Inferior parietal cortex (tissue), 1 donor: ENCODE measurements around the gene ATXN7.

Source experiments
- DNase-seq: peaks from one replicate; pipeline ENCODE4 v3.0.0-alpha.2; 2016; ENCODE audit errors: extremely low spot score

Gene ATXN7

DNA sequence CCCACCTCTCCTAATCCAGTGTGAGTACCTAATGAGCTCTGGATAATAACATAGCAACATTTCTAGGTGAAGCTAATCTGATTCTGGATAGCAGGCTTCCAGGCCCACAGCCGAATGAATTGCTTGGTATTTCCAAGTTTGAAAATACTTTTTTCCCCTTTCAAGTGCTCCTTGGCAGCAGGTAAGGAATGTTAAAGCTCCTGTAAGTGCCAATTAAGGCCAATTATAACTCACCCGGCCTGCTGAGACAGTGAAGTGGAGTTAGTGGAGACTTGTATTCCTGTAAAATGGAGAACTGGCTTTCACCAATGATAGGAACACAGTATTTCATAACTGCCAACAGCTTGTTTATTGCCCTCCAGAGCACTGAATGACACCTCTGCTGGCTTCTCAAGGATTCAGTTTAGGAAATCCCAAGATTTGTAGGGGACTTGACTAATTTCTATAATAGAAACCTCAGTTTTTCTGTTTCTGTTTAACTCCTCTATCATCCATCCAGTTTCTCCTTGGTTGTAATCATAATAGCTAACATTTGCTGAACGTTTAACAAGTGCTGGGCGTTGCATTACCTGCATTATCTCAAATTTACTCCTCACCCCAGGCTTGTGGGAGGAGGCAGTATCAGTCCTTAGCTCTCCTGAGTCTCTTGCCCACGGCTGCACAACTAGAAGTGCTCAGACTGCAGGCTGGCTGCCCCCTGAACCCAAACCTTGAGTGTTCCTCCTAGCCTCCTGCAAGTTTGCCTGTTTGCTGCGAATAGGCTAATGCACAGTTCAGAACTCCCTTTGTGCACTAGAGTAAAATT is 101.2 kb downstream of the ATXN7 start:
- DNase-seq = no peak

DNA sequence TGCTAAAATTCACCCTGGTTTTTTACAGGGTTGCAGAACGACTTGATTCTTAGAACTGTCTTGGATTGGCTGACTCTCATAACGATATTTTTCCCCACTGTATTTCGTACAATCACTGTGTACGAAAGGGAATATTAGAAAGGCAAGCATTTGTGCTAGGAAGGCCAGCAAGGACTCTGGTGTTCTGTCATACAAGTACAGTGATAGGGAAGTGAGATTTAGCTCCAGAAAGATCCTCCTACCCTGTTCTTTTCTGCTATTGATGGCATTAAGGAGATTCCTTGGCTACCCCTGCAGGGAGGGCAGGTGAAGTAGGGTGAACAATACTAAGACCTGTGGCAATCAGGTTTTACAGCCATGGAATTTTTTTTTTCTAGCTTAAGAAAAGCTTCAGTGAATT is 102.3 kb downstream of the ATXN7 start:
- no peak for DNase-seq

DNA sequence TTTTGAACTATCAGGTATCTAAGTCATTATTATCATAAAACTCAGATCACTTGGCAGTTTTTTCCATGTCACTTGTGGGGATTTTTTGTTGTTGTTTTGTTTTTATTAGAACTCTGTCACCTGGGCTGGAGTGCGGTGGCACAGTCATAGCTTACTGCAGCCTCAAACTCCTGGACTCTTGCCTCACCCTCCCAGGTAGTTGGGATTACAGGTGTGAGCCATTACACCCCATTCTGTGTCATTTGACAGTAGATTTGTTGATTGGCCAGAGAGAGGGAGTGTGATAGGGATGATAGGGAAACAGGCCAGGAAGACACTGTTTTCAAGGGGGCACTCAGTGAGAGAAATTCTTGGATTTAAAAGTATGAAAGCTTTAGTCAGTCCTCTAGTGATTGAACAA is 103.2 kb downstream of the ATXN7 start:
- DNase-seq = no peak

DNA sequence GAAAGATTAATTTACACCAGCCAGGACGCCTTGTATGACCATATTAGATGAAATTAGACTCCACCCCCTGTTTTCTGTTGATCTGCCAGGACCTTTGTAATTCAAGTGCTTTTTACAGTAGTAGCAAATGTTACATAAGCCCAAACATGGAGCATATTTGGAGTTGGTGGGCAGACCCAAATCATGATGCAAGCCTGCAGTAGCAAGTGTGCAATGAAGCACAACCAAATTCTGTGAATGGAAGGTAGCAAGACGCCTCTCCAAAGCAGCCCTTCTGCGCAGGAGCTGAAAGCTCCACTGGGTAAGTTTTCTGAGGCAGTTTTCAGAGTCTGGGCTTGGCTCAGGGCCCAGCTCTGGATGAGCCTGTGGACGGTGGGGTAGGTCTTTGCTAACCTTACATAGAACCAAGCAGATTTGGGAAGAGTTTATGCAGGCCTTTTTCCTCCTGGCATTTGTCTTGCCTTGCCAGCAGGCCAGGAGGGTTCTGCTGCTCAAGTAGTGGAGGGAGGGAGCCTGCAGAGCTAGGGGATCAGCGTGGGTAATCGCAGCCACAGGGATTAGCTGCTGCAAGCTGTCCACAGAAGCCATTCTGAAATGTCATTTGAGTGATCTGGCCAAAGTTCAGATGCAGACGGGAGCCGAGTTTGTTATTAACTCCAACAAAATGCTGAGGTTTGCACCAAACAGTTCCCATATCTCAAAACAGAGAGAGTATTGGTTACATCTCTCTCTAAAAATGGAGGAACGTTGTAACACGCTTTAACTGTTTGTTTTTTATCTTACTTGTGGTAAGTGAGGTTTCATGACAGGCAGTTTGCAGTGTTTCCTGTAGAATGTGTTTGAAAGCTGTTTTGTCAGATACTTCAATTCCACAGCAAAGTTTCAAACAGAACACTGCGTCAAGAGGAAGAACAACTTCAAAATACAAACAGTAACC is 104.3 kb downstream of the ATXN7 start:
- DNase-seq = no peak

DNA sequence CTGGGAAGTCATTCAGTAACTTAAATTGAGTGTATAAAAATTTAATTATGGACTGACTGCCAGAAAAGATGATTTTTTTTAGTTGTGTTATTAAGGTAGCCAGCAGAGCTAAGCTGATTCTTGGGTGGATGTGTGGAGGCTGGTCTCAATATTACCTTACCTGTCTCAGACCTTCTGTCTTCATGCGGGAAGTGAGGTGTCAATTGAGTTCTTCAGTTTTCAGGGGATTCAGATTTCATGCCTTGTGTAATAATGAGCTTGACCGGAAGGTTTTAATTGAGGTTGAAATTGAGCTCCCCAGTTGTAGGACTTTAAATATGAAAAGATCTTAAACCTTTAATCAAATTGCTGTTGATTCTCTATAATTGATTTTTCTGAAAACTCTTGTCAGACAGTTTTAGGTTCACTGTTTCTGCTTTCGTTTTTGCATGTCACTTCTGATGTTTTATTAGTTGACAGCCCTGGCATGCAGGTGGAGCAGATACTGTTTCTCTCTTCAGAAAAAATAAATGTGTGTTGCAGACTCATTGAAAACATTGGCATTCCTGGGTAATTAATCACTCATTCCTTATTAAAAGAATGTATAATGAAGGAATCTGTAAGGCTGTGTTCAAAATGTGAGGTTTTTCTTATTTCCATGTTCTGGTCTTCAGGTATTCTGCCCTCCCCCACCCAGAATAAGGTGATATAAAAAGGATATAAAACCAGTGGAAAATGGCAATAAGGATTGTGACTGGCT is 105.1 kb downstream of the ATXN7 start:
- no peak for DNase-seq

DNA sequence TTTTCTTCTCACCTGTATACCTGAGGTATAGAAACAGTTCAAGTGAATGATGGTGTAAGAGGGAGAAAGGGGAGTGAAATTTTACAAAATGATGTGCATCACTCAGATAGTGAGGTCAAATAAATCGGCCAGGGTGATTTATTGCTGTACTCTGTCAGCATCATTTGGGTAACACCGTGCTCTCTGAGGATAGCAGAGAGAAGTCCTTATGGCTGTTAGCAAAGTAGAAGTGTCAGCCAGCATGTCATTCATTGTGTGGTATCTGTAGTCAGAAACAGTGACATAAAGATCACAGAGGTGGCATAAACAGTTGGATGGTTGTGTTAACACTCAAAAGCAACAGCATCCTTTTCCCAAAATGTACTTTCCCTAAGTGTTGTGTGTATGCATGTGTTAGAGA is 106.2 kb downstream of the ATXN7 start:
- DNase-seq = no peak

DNA sequence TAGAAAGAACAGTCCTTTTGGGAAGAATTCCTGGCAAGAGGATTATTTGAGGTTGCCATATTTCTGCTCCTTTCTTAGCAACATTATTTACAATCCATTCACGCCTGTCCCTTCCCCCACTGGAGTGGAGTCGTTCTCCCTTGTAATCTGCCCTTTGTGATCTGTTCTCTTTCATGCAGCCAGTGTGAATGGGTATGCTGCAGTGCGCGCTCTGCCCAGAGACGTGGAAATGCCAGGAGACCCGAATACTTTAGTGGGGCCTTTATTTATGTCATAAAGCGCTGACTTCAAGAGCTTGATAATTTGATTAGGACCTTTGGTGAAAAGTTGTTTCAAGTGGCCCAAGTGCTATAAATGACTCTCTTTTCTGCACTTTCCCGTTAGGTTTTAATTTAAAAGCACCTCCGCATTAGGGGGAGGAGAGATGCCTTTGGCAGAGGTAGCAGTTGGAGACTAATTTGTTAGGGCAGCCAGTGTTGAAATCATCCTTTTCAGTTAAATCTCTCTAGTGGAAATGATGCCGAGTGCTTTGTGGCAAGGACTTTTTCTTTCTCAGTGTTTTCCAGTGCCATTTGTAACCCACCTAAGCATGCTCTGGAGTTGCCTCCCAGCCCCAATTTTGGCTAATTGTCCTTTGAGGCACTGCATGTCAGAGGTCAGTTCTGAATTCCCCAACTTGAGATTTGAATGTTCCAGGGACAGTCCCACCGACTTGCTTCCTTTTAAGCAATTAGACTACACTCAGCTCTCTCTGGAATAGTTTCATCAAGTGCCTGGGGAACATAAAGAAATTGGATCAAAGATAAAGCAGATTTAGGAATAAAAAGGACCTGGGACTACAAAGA is 107.2 kb downstream of the ATXN7 start:
- peak; percentile 51 for DNase-seq

DNA sequence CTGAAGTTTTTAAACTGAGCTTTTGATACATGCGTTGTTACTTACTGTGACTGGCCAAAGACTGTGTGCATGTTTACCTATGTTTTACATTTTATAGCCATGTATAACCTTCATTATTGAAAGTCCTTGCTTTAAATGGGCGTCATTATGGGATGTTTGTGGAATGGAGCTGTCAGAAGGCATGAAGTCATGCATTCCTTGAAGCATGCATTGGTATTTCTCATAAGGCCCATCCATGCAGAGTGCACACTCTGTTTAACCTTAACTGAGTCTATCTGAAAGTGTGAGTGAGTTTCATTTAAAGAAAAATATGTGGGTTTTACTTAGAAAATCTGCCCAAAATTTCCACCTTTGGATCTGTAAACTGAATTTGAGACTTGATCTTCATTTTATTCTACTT is 108.5 kb downstream of the ATXN7 start:
- no peak for DNase-seq

DNA sequence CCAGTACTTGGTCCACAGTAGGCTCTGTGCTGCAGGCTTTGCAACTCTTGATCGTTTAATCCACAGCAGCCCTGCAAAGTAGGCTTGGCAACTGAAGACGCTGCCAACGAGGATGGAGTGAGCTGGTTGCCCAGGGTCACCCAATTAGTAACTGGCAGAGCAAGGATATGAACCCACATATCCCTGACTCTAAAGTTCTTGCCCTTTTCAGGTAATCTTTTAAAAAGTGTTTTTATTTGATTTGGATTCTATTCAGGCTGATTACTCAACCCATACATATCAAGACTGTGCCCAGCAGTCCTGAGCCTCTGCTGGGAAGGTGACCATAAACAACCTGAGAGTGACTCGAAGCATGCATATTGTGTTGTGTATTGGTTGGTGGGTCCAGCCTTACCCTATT is 109.3 kb downstream of the ATXN7 start:
- no peak for DNase-seq

DNA sequence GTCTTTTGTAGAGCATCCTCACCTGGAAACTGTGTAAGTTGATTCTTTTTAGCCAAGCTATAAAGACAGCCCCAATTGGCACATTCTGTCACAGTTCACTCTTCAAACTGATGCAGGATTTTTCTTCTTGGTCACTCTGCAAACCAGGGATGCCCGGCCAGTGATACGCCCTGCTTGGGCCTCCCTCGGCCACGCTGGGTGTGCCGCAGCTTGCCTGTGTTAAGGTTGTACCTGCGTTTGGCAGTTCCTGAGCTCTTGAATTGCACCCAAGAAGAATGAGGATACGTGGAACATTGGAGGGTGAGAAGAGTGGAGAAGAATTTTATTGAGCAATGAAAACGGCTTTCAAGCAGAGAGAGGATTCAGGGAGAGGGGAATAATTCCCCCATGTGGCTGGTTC is 109.7 kb downstream of the ATXN7 start:
- DNase-seq = no peak

DNA sequence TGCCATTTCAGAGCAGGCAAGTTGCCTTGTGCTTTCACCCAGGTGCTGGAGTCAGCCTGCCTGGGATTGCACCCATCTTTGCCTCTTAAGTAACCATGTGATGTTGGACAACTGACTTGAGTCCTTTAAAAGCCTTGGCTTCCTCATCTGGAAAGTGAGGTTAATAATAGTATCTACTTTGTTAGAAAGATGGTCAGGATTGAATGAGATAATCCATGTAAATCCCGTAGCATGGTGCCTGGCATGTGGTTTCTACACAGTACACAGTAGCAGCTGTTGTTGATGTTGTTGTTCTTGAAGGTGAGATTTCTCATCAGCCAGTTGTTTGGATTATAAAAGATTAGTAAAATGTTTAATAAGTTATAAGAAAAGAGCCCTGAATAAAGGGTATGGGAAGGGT is 110.8 kb downstream of the ATXN7 start:
- DNase-seq = no peak

DNA sequence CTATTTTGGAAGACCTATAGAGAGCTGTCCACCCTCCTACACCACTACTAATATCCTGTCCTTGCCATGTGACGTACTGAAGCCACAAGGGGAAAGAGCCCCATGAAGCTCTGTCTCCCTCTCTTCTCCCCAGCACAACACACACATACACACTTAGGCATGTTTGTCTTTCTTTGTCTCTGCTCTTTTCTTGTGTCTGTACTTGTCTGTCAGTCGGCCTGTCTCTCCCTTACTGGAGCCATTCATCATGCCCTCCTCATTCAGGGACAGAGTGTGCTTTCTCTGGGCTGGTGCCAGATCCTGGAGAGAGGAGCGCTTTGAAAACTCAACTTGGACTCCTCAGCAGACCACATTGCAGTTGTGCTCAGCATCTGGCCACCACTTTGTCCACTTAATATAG is 112.1 kb downstream of the ATXN7 start:
- peak; percentile 63 for DNase-seq

DNA sequence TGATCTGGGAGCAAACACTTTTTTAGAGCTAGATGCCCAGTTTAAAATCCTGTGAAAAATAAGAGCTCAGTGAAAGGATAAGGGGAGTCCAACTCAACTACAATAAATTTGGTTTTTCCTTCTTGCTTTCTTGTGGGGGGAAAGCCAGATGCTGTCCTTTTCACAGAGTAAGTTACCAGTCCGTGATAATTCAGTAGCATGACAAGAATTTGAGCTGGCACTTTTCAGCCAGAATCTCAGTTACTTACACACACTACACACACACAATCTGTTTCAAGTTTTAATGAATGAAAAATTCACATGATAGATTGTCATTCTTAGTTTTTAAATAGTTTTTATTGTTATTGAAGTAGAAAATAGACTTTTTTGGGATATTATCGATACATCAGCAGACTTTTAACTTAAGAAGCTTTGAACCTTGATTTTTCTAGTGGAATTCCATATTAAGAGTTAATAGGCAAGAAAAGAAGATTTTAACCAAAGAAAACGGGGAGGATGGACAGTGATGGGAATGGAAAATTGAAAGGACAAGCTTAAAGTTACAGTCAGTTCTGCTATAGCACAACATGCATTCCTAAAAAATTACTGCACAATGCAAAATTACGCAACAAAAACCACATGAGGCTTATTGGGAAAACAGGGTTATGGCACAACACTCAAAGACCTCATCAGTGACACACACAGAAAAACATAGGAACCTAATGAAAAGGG is 112.6 kb downstream of the ATXN7 start:
- DNase-seq = no peak

DNA sequence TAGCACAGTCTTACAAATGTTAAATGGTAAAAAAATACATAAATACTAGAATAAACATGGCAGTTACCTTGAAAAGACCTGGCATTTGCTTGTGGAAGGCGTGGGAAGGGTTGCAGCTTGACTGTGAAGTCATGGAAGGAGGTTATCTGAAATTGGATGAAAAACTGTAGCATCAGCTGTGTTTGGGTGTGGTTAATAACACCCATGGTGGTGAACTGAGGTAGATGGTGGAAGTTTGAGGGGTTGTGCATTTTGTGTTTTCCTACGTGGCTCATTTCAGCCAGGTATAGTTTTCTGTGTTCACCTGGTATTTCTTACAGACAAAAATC is 113.2 kb downstream of the ATXN7 start:
- DNase-seq = no peak

DNA sequence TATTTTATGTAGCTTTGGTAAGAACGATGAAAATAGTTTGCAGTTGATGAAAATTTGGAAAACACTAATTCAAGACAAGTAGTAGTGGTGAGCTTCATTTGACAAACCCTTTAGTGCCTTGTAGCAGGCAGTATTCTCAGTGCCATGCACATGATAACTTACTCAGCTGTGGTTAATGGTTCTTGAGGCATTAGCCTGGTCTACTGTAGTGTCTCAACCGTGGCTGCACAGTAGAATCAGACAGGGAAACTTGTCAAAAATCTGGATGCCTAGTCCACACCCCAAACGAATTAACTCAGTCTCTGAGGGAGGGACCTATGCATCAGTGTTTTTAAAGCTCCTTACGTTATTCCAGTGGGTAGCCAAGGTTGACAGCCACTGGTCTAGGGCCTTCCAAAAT is 114.2 kb downstream of the ATXN7 start:
- DNase-seq = no peak

DNA sequence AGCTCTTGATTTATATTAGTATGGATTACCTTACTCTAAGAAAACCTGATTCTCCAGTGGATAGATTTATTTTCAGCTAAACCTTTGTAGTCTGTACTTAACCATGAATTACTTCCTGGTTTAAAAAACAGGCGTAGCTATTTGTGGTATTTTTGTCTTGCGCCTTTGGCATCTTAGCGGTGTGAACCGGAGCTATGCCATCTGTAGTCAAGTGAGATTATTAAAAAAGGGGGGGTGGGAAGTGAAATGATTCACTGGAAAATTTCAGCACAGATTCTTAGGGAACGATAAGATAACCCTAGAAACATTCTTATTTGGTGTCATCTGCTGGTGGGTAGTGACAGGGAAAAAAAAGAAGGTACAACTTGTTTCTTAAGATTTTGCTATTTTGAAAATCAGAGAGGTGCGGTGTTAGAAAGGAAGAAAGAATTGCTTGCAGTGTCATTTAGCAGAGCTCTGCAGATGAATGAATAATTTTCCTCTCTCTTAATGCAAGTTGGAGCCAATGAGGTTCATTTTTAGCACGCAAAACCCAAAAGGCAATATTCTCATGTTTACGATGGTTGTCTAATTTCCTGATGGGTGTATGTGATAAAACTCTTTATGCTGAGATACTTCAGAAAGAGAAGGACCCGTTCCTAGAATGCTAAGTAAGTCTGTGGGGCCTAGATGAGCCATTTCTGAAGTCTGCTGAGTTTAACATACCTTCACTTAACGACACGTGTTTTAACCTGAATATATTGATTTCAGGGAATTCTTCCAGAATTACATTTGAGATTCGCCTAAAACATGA is 115.6 kb downstream of the ATXN7 start:
- DNase-seq = peak; percentile 47

DNA sequence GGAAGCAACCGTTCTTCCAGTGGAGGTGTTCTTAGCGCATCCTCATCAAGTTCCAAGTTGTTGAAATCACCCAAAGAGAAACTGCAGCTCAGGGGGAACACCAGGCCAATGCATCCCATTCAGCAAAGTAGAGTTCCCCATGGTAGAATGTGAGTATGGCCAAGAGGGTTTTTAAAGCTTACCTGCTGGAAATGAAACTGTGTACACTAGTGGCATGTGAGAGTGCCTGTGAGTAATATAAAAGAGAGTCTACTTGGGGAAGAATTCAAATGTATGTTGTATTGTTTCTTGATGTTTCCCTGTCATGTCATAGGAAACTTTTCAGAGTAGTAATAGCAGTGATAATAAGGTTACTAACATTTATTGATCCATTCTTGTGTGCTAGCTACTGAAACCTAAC is 116.4 kb downstream of the ATXN7 start:
- no peak for DNase-seq

DNA sequence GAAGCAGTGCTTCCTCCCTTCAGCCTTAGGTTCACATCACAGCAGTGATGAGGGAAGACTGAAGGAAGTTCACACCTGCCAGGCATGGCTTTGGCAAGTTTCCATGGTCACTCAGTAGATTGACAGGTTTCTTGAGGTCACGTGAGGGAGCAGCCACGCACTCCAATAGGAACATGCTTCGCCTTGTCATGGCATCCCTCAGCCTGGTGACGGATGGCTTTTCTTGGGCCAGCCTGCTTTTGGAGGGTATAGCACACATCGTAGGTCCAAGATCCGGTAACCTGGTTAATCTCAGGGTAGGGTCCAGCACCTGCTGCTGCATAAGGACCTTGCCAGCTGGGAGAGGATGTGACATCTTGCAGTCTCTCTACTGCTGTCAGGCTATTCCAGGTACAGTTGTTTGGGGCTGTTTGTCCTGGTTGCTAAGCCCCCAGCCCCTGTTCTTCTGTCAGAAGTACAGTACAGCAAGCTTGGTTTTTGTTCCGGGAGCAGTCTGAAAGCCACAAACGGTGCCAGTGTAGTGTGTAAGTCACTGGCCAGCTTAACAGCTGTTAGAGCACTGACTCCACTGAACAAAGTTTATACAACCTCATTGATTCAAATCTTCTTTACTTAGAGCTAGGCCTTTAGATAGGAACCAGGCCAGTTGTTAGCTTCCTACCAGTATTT is 117.3 kb downstream of the ATXN7 start:
- DNase-seq = no peak

DNA sequence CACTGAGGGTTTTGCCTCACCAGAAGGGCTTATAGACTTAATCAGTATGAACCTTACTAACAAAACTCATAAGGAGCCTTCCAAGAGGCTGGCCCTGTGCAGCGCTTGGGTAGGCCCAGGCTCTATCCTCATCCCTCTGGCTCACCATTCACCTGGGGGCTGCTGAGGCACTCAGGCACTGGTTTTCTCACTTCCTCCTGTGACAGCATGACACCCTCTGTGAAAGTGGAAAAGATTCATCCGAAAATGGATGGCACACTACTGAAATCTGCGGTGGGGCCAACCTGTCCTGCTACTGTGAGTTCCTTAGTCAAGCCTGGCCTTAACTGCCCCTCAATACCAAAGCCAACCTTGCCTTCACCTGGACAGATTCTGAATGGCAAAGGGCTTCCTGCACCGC is 118.3 kb downstream of the ATXN7 start:
- no peak for DNase-seq

DNA sequence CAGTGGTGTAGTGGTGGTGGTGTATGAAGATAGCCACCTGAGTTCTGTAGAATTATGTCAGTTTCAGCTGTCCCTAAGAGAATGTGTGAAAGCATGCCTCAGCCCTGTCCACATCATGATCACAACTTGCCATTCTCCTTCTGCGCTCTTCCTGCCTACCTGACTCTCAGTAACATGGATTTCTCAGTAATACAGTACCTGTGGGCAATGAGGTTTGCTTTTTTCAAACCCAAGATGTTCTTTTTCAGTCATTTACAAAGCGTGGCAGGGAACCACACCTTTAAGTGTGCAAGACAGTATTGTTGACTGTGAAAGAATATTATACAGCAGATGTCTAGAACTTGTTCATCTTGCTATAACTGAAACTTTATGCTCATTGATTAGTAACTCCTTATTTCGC is 120.7 kb downstream of the ATXN7 start:
- no peak for DNase-seq
